HEK293T (cell line): ENCODE measurements around the gene TDRD1.

Experiments used
- FOXA1 ChIP-seq: fragments of 450-650 bp; IDR thresholded peaks from 2 replicates; pipeline ENCODE4 v1.6.1; 2016; ENCODE audit warnings: mild to moderate bottlenecking
- FOXK2 ChIP-seq: fragments of 450-650 bp; IDR thresholded peaks from 2 replicates; pipeline ENCODE4 v1.6.1; 2016; ENCODE audit warnings: mild to moderate bottlenecking
- FOXM1 ChIP-seq: fragments of 450-650 bp; IDR thresholded peaks from 2 replicates; pipeline ENCODE4 v1.6.1; 2017; ENCODE audit warnings: mild to moderate bottlenecking, borderline replicate concordance
- HDGF ChIP-seq: fragments of 450-650 bp; IDR thresholded peaks from 2 replicates; pipeline ENCODE4 v1.6.1; 2017; ENCODE audit warnings: antibody characterized with exemption, borderline replicate concordance
- L3MBTL2 ChIP-seq: fragments of 450-650 bp; conservative IDR thresholded peaks from 2 replicates; pipeline ENCODE4 v1.6.1; 2016; ENCODE audit warnings: mild to moderate bottlenecking
- LEF1 ChIP-seq: fragments of 450-650 bp; IDR thresholded peaks from 2 replicates; pipeline ENCODE4 v1.6.1; 2017; ENCODE audit warnings: mild to moderate bottlenecking, borderline replicate concordance
- SP1 ChIP-seq: fragments of 450-650 bp; IDR thresholded peaks from 2 replicates; pipeline ENCODE4 v1.6.1; 2017
- SUZ12 ChIP-seq: fragments of 450-650 bp; IDR thresholded peaks from 2 replicates; pipeline ENCODE4 v1.6.1; 2016; ENCODE audit warnings: mild to moderate bottlenecking
- TARDBP ChIP-seq: fragments of 450-650 bp; IDR thresholded peaks from 2 replicates; pipeline ENCODE4 v1.6.1; 2016

DNA sequence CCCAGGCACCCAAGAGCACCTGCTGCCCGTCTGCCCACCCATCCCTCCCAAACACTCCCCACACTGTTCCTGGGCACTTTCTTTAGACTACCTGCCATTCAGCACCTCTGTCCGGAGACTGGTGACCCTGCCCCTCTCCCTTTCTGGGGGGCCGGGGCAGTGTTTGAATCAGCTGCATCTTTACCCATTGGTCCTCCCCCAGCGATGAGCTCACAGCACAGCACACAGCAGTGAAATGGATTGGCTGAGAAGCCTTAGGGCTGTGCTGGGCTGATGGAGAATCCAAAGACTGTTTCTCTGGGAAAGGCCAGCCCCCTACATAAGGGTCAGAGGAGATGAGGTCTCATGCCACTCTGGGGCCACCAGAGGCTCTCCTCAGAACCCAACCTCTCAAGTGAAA lies 100.1 kb downstream of the TDRD1 start:
- no peak for TF ChIP-seq SUZ12
- TF ChIP-seq FOXK2 = no peak
- no peak for TF ChIP-seq L3MBTL2
- no peak for TF ChIP-seq TARDBP
- no peak for TF ChIP-seq LEF1
- TF ChIP-seq SP1 = no peak
- TF ChIP-seq FOXM1 = no peak
- TF ChIP-seq HDGF = no peak
- no peak for TF ChIP-seq FOXA1
